ENCODE results near the gene RRP8.

RRP8 gene

DNA sequence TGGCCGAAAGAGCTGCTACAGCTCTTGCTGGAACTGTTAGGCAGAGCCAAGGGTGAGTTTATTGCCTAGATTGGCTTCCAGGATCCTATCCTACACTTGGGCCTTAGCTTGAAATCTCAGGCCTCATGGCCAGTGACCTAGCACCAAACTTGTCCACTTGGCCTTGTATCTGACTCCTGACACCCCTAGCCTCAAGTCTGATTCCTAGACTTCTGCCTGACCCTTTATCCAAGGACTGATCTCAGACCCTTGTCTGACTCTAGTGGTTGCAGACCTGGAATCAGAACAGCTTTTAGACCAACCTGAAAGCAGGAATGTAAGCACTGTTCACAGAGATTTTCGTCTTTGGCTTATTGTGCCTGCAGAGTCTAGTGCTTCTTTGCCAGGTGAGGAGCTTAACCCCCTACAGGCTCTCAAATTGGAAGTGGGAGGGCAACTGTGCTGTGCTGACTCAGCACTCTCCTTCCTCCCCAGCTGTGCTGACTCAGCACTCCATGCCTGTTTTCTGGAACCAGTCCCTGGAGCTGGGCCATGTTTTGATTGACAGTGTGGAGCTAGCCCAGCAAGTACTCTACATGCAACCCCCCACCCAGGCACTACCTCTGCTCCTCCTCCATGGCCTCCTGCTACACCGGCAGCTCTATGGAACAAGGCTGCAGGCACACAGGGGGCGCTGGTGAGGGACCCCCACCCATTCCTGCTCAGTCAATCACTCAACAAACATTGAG lies 35.1 kb downstream of the RRP8 start:
- DNase-seq (ENCODE audit: low read depth, low spot score), result no peak

DNA sequence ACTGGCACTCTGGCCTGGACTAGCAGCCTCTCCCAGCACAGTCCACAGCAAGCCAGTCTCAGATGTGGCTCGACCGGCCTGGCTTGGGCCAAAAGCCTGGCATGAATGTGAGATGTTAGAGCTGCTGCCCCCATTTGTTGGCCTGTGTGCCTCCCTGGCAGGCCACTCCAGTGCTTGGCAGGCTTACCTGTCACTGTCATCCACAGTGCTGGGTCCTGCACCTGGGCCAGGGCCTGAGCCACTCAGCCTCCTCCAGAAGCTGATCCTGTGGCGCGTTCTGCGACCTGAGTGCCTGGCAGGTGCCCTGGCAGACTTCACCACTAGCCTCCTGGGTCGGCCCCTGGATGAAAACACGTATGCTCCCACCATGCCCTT lies 36.1 kb downstream of the RRP8 start:
- DNase-seq (ENCODE audit: low read depth, low spot score), result no peak

DNA sequence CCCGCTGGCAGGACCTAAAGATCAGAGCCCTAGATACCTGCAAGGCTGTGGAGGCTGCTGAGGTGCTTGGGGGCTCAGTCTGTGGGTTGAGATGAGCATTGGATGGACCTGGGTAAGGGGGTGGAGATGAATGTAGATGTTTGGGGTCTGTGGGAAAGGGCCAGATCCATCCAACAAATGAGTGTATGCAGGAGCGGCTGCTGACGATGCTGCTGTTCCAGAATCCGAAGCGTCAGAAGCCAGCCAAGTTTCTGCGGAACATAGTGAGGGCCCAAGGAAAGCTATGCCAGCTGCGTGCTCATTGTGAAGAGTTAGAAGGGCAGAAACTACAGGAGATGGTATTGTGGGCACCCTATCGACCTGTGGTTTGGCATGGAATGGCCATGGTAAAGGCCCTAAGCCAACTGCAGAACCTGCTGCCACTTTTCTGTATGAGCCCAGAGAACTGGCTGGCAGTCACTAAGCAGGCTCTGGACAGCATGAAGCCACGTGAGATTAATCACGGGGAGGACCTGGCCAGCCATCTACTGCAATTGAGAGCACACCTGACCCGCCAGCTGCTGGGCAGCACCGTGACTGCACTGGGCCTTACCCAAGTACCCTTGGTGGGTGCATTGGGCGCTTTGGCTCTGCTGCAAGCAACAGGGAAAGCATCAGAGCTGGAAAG lies 36.6 kb downstream of the RRP8 start:
- DNase-seq (ENCODE audit: low read depth, low spot score), result no peak

DNA sequence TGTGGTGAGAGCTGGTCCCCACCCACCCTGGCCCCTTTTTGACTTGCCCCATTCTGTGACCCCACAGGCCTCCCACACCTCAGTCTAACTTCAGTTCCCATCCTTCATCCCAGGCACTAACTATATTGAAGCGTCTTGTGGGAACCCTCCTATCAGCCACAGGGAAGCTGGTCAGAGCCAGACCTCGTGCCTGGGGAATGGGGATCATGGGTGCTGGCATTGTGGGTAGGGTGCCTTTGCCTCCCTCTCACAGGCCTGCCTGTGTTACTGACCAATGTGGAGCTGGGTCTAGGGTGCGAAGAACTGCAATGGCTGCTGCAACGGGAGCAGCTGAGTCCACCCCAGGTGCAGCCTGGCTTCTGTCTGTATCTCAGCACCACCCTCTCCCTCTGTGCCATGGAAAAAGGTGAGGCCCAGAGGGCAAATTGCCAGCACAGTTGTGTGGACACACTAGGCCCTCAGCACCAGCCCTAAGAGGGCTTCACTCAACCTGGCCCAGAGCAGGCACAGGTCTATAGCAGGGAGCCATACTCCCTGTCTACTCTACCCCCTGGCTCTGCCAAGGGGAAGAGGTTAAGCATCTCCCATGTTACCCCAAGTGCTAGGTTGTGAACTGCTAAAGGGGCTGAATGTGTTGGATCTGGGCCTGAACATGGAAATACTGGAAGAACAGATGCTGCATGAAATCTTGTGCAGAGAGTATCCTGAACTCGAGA lies 37.3 kb downstream of the RRP8 start:
- no peak for DNase-seq (ENCODE audit: low read depth, low spot score)

DNA sequence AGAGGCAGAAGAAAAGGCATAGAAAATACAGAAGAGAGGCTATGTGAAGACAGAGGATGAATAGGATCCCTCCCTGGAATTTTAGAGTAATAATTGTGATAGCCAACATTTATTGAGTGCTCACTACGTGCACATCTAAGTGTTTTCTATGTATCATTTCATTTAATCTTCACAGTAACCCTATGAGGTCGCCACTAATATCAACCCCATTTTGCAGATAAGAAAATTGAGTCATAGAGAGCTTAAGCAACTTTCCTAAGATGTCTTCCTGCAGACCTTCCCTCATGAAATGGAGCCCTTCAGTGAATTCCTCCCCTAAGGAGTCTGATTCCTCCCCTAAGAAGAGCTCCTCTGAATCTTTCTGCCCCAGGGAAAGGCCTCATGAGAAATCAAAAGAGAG lies 38.1 kb downstream of the RRP8 start:
- DNase-seq (ENCODE audit: low read depth, low spot score), result no peak

DNA sequence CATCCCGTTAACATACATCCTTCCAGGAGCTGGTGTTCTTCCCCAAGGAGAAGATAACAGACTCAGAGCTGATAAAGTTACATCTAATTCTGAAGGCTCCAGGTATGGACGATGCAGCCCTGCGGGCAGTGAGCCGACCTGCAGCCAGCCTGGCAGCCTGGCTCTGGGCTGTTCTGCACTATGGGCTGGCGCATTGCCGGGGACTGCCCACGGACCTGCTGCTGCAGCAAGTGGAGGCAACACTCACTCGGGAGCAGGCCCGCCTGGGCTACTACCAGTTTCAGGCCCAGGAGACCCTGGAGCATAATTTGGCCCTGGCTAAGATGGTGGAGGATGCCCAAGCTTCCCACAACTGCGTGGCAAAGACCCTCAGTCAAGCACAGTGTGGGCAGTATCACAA lies 39.7 kb downstream of the RRP8 start:
- no peak for DNase-seq (ENCODE audit: low read depth, low spot score)

DNA sequence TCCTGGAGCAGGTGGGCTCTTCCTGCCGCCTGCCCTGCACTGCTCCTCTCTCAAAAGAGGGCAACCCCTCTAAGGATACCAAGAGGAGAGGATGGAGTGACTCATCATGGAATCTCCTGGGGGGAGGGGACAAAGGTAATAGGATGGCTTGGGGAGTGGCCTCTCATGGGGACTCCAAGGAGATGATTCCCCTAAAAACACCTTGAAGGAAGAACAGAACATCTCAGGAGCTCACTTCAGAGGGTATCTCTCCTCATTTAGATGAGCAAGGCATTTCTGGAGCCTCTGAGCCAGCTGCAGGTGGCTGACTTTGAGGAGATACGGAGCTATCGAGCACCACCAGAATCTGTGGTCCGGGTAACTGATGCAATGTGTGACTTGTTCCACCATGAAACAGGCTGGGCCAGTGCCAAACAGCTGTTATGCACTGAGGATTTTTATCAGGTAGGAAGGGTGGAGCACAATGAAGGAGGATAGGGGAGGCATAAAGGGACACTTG lies 40.2 kb downstream of the RRP8 start:
- no peak for DNase-seq (ENCODE audit: low read depth, low spot score)

DNA sequence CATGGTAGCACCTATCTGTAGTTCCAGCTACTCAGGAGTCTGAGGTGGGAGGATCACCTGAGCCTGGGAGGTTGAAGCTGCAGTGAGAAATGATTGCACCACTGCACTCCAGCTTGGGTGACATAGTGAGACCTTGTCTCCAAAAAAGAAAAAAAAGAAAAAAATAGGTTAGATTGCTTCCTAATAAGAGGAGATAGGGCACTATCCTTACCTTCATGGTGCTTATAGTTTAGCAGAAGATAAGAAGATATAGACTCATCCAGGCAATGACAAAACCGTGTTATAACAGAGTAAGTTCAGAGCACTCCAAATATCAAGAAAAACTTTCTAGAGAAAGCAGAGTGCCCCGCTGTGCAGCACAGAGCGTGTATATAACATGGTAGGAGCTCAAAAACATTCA lies 42.1 kb downstream of the RRP8 start:
- DNase-seq (ENCODE audit: low read depth, low spot score), result no peak

DNA sequence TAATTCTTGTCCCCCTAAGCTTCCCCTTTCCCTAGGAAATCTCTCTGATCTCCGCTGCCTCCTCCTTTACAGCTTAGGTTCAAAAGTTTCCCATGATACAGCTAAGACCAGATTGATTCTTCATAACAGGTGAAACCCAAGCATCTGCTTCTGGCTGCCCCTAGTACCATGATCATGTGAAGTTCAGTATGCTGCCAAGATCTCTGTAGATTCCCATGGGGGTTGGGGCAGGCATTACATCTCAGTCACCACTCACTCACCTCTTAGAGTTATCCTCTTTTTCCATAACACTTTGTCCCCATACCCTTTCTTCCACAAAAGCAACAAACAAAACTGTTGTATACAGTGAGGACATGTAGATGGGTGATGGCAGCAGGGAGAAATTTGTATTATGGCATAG lies 44.0 kb downstream of the RRP8 start:
- DNase-seq (ENCODE audit: low read depth, low spot score), result no peak

DNA sequence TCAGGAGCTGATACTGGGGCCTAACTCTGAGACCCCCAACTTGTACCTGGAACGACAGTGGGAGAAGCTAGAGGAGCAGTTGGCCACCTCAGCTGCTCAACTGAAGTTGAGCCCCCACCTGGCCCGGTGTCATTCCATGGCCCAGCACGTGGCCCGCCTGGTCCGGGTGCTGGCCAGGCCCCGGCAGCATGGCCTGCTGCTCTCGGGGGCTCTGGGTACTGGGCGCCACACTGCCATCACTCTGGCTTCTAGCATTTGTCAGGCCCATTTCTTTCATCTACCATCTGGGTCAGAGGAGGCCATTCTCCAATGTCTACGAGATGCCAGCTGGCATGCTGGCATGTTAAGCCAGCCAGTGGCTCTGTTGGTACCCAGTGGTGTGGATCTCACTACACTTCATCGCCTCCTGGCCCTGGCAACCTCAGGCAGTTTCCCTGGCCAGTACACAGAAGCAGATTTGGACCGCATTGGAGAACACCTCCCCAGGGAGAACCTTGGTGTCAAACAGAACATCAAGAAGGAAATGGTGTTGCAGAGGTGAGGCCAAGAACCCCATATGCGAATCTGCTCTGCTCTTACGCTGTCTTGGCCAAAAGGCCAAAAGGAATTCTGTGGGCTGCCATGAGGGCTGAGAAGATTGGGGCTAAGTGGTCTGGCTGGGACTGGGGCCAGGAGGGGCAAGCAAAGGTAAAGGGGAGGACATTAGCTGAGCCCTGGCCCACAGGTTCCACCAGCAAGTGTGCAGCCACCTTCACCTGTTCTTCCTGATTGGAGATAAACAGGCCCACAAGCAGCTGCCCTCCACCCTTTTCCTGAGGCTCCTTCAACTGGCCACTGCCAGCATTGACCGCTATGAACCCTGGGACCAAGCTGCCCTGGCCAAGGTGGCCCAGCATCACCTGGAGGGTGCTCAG lies 45.4 kb downstream of the RRP8 start:
- no peak for DNase-seq (ENCODE audit: low read depth, low spot score)

DNA sequence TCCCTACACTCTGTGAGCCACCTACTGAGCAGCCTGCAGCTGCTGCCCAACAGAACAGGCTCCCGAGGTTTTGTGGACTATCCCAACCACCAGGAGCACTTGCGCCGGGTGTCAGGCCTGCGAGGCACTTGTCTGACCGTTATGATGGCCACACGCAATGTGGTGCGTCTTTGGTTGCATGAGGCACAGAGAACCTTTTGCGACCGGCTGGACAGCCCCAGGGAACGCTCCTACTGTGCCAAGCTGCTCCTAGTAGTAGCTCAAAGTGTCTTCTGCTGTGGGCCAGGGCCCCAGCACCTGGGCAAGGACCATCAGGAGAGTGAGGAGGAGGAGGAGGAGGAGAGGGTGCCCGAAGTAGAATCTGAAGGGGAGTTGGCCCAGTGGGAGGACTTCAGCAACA lies 46.4 kb downstream of the RRP8 start:
- no peak for DNase-seq (ENCODE audit: low read depth, low spot score)

DNA sequence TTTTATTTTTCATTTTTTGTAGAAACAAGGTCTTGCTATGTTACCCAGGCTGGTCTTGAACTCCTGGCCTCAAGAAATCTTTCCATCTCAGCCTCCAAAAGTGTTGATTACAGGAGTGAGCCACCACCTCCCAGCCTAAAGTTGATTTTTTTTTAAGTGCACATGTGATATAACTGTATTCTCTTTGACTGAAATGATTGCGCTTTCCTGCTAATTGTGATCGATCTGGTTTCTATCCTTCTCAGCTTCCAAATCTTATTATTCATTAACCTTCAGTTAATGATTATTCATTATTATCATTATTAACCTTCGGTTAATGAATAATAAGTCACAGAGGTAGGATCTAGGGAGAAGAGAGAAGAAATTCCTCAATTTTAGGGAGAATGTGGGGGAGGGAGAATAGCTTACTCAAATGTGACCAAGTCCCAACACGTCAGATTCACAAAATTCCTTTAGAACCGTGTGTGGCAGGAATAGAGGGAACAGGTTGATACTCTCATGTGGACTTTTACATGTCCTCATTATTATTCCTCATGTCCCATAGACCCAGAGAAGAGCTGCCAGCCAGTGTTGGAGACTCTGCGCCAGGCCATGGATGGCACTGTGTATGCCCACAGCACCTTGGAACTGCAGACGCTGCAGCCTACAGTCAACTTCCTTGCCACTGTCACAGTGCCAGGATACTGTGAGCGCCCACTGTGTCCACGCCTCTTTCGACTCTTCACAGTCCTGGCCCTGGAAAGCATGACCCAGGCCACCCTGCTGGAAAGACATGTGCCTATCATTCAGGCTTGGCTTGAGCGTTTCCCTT lies 47.1 kb downstream of the RRP8 start:
- no peak for DNase-seq (ENCODE audit: low read depth, low spot score)

DNA sequence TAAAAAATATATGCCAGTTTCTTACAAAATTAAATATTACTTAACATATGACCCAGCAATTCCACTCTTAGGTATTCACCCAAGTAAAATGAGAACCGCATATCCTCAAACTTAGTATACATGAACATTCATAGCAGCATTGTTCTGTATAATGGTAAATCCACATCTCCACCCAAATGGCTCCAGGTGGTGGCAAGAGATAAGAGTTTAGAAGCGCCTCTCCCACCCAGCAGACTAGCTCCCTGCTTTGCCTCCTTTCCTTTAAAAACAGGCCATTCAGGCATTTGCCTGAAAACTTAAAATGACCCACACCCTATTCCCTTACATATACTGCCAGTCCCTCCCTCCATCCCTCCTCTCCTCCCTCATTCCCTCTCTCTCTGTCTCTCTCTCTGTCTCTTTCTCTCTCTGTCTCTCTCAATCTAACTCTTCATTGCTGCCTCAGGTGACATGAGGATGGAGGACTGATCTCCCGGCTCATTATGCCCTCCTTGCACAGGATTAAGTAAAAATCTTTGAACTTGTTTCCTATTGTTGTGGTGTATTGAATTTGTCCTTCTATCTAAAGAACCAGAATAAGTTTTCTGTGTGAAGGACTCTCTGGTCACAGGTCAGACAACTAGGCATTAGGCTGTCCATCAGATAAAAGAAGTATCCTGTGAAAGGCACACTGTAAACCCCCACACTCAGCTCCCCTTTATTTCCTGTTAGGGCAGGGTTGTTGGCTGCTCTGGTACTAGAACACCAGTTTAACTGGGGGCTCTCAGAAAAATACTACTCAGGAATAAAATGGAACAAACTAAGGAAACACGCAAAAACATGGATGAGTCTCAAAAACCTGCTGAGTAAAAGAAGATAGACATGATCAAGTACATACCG lies 48.3 kb downstream of the RRP8 start:
- no peak for DNase-seq (ENCODE audit: low read depth, low spot score)

DNA sequence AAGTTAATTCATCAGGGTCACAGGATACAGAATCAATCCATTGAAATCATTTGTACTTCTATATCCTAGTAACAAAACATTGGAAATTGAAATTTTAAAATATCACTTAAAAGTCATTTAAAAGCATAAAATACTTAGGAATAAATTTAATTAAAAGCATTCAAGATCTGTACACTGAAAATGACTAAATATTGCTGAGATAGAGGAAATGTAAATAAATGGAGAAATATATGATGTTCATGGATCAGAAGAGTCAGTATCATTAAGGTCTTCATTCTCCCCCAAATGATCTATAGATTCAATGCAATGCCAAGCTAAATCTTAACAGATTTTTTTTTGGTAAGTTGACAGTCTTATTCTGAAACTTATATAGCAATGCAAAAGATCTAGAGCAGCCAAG lies 49.8 kb downstream of the RRP8 start:
- no peak for DNase-seq (ENCODE audit: low read depth, low spot score)

DNA sequence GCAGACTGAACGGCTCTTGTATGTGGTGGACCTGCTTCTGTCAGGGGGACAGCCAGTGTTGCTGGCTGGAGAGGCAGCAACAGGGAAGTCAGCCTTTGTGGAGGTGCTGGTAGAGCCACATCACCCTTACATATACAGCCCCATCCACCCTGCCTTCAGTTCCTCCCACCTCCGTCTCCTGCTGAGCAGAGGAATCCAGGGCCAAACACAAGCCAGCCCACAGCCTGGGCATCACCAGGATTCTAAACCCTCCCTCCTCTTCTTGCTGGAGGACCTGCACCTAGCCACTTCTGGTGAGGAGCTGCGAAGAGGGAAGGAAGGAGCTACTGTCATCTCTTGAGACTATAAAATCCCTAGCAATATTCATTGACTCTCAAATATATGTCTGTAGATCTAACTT lies 54.8 kb downstream of the RRP8 start:
- DNase-seq (ENCODE audit: low read depth, low spot score), result no peak

DNA sequence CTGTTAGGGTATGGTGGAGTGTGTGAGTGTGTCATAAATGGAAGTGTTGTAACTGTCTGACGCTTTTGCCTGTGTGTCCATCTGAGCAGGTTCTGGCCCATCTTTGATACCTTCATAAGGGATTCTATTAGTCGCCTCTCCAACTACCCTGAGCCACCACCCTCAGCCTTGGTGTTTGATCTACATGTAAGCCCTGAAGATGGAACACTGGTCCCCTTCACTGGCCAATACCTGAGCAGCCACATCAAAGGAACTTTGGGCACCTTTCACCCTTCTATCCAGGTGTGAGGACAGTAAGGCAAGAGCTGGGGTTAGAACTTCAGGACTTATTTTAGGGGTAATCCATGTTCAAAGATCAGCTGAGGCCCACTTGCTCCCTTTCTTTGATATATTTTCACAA lies 55.3 kb downstream of the RRP8 start:
- DNase-seq (ENCODE audit: low read depth, low spot score), result no peak

DNA sequence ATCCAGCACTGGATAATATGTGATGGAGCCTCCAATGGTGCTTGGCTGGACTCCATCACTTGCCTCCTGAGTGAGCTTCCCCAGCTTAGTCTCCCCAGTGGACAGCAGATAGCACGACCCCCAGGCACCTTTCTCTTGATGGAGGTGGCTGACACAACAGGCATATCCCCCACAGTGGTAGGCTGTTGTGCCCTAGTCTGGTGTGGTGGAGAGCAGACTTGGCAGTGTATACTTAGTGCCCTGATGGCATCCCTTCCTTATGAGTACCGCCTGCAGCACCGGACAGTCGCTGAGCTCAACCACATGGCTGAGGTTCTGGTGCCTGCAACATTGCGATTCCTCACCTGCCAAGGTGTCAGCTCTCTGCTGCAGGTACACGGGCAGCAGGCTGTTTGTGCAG lies 56.2 kb downstream of the RRP8 start:
- no peak for DNase-seq (ENCODE audit: low read depth, low spot score)

DNA sequence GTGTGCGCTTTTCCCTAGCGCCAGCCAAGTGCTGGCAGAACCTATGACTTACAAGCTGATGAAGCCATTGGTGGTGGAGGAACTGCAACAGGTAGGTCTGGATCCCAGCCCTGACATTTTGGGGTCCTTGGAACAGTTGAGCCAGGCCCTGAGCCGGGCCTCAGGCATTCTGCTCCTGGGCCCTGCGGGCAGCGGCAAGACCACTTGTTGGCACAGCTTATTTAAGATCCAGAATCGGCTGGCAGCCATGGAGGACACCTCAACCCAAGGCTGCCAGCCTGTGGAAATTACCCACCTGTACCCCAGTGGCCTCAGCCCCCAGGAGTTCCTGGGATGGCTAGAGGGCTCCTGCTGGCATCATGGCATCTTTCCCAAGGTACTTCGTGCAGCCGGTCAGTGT lies 56.7 kb downstream of the RRP8 start:
- no peak for DNase-seq (ENCODE audit: low read depth, low spot score)

DNA sequence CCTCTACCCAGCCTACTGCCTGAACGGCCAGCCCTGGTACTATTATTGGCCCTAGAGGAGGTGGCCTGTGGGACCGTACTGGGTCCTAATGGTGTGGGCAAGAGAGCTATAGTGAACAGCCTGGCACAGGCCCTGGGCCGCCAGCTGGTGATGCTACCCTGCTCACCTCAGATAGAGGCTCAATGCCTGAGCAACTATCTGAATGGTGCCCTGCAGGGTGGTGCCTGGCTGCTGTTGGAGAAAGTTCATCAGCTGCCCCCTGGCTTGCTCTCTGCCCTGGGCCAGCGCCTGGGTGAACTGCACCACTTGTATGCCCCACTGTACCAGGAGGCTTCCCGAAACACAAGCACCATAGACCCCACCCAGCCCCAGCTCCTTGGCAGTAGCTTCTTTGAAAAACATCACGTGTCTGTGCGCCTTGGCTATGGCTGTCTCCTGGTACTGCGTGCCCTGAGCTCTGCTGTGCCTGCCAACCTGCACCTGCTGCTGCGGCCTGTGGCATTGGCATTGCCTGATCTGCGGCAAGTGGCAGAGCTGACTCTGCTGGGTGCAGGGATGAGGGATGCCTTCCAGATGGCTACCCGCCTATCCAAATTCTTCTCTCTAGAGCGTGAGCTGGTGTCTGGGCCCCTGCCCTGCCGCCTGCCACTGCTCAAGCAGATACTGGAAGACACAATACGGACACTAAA lies 57.4 kb downstream of the RRP8 start:
- DNase-seq (ENCODE audit: low read depth, low spot score), result no peak

Data from activated naive CD8-positive, alpha-beta T cell treated with anti-CD3 and anti-CD28 coated beads, Interleukin-2, amount 50 U/mL, for 16 hours (primary cell).